ENCODE results near the gene CABCOCO1. TPM values are rescaled to one million over a fixed set of nuclear protein-coding genes. Genes with fewer than 3 reads are reported as not detected.

Gene CABCOCO1
- total and polyA plus RNA-seq, 10 of the 15 experiments (the other 5 are each of a cell fraction or from before 2014, with no cell fraction given) = not detected

DNA sequence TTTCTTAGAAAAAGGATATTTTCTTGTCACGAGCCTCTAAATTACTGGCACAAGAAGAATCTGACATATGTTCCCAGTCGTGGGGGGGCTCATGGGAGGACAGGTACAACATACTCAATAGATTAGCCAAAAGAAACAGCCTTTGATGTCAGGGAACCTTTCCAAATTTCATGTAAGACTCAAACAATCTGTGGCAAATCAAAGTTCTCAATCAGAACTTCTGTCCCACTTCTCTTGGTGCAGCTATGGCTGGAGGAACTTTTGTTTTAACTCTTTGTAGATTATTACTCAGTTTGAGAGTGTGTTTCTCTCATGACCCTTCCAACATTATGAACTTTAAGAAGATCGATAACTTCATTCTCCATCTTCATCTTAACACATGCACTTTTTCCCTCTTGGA is 124.4 kb downstream of the CABCOCO1 start:
- TF ChIP-seq ETV6 (conservative IDR thresholded peaks at IDR 0.05 in 1 of 2, IDR thresholded peaks at IDR 0.05 in 1 of 2; ENCODE audit: borderline replicate concordance in 1 of 2, low read depth in 1 of 2) = no peak
- TF ChIP-seq POLR2AphosphoS2 (IDR thresholded peaks at IDR 0.05; ENCODE audit: low read depth, low read length) = no peak
- TF ChIP-seq EGR1 (IDR thresholded peaks at IDR 0.05; ENCODE audit: borderline replicate concordance in 1 of 2, low read depth in 2 of 2, low read length in 2 of 2) = no peak
- TF ChIP-seq, protein P1, sequence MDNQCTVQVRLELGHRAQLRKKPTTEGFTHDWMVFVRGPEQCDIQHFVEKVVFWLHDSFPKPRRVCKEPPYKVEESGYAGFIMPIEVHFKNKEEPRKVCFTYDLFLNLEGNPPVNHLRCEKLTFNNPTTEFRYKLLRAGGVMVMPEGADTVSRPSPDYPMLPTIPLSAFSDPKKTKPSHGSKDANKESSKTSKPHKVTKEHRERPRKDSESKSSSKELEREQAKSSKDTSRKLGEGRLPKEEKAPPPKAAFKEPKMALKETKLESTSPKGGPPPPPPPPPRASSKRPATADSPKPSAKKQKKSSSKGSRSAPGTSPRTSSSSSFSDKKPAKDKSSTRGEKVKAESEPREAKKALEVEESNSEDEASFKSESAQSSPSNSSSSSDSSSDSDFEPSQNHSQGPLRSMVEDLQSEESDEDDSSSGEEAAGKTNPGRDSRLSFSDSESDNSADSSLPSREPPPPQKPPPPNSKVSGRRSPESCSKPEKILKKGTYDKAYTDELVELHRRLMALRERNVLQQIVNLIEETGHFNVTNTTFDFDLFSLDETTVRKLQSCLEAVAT (IDR thresholded peaks at IDR 0.05) = no peak
- TF ChIP-seq EED (IDR thresholded peaks at IDR 0.05; ENCODE audit: low read depth) = no peak
- TF ChIP-seq TARDBP (IDR thresholded peaks at IDR 0.05; ENCODE audit: borderline replicate concordance) = no peak
- no peak for TF ChIP-seq NRF1 (conservative IDR thresholded peaks at IDR 0.05; ENCODE audit: low read depth, low read length)
- TF ChIP-seq CREM (IDR thresholded peaks at IDR 0.05; ENCODE audit: low read depth) = no peak
- no peak for TF ChIP-seq HDAC2 (IDR thresholded peaks at IDR 0.05)
- no peak for TF ChIP-seq SIX5 (IDR thresholded peaks at IDR 0.05; ENCODE audit: low read depth, low read length, severe bottlenecking)
- TF ChIP-seq, protein P2, sequence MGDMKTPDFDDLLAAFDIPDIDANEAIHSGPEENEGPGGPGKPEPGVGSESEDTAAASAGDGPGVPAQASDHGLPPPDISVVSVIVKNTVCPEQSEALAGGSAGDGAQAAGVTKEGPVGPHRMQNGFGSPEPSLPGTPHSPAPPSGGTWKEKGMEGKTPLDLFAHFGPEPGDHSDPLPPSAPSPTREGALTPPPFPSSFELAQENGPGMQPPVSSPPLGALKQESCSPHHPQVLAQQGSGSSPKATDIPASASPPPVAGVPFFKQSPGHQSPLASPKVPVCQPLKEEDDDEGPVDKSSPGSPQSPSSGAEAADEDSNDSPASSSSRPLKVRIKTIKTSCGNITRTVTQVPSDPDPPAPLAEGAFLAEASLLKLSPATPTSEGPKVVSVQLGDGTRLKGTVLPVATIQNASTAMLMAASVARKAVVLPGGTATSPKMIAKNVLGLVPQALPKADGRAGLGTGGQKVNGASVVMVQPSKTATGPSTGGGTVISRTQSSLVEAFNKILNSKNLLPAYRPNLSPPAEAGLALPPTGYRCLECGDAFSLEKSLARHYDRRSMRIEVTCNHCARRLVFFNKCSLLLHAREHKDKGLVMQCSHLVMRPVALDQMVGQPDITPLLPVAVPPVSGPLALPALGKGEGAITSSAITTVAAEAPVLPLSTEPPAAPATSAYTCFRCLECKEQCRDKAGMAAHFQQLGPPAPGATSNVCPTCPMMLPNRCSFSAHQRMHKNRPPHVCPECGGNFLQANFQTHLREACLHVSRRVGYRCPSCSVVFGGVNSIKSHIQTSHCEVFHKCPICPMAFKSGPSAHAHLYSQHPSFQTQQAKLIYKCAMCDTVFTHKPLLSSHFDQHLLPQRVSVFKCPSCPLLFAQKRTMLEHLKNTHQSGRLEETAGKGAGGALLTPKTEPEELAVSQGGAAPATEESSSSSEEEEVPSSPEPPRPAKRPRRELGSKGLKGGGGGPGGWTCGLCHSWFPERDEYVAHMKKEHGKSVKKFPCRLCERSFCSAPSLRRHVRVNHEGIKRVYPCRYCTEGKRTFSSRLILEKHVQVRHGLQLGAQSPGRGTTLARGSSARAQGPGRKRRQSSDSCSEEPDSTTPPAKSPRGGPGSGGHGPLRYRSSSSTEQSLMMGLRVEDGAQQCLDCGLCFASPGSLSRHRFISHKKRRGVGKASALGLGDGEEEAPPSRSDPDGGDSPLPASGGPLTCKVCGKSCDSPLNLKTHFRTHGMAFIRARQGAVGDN (IDR thresholded peaks at IDR 0.05) = no peak
- no peak for TF ChIP-seq NR2F1 (conservative IDR thresholded peaks at IDR 0.05)
- no peak for TF ChIP-seq LARP7 (IDR thresholded peaks at IDR 0.05)
- no peak for TF ChIP-seq KAT2A (conservative IDR thresholded peaks at IDR 0.05; ENCODE audit: control insufficient read depth, low read depth, low read length)
- TF ChIP-seq WRNIP1 (IDR thresholded peaks at IDR 0.05; ENCODE audit: borderline replicate concordance, low read depth, low read length) = no peak
- Histone ChIP-seq H3K9me3 (replicated peaks; ENCODE audit: control insufficient read depth, insufficient read depth, low read length) (no peaks in the 10 kb centered on the region), H3K4me1 (ENCODE audit: control insufficient read depth, insufficient read depth, low read length) (peaks cover 9% of the 10 kb centered on the region; the same call in 1 of the 2 replicates), H3K9ac (ENCODE audit: control insufficient read depth, insufficient read depth, low read length) (no peak overlapping the region), H3K4me2 (ENCODE audit: control insufficient read depth, insufficient read depth) (no peak overlapping the region), H3K27me3 (replicated peaks in 1 of 2; ENCODE audit: control insufficient read depth in 2 of 2, insufficient read depth in 2 of 2, low read length in 1 of 2) (no peaks in the 10 kb centered on the region), H3K36me3 (ENCODE audit: control insufficient read depth in 2 of 2, insufficient read depth in 2 of 2, low read length in 1 of 2) (no peaks in the 10 kb centered on the region), H3K79me2 (ENCODE audit: control insufficient read depth, insufficient read depth, low read length) (no peaks in the 10 kb centered on the region), H3K27ac (ENCODE audit: control insufficient read depth, insufficient read depth) (no peak overlapping the region), H2AFZ (ENCODE audit: control insufficient read depth, low read depth, low read length) (no peak overlapping the region), H4K20me1 (ENCODE audit: control insufficient read depth, insufficient read depth) (no peaks in the 10 kb centered on the region), H3K4me3 (no peak overlapping the region)
- intact Hi-C loops (cut with micrococcal nuclease; ENCODE audit: unreplicated experiment) (no loop called here), in situ Hi-C loops (cut with MboI) (no loop called here)
- DNase-seq (ENCODE audit: low read depth, low spot score) = no peak
- no peak for ATAC-seq
- ChIA-PET CTCF (interaction anchor here (1.5 kb wide), 1 partner anchor 115 kb away, joined by 3 read pairs; no protein-coding TSS in a partner anchor), RAD21 (ENCODE audit: unreplicated experiment) (no interaction called here), POLR2A (no interaction called here), SMC1A (ENCODE audit: uncharacterized antibody, unreplicated experiment) (no interaction called here)
- BruUV-seq (replicated peaks) = no TSS peak
- no peak for FAIRE-seq
- 63% methylated on average over 3 of the region's 3 CpGs for WGBS (ENCODE audit: insufficient coverage, insufficient replicate concordance, low lambda C conversion rate, missing lambda C conversion rate)
